Frontal cortex (tissue), 4 donors: ENCODE results near the gene ARIH2. TPM values are rescaled to one million over a fixed set of nuclear protein-coding genes. Genes with fewer than 3 reads are reported as not detected.
A peak's percentile ranks its signal among the peaks of the same experiment; 100 is the strongest.

Source experiments
- DNase-seq, 2 donors: peaks; one replicate each; pipeline ENCODE4 v3.0.0; 2012; ENCODE audit warnings: low spot score in 2 of 2
- FAIRE-seq: peaks from 2 replicates; lab custom pipeline; 2012; peaks lifted over from hg19 to GRCh38; lab: Jason Lieb, UNC
- total RNA-seq: library from RNA; depleted of rRNA; stranded (reverse); fragments of >200 nt; gene quantifications from one replicate; pipeline ENCODE4 v1.2.3, GENCODE V29; 2014
- donor health status: control.
- donor health status: control.
- donor health status: control.

Gene ARIH2
- total RNA-seq, 1 donor from 2014 or later: 59.1 TPM

DNA sequence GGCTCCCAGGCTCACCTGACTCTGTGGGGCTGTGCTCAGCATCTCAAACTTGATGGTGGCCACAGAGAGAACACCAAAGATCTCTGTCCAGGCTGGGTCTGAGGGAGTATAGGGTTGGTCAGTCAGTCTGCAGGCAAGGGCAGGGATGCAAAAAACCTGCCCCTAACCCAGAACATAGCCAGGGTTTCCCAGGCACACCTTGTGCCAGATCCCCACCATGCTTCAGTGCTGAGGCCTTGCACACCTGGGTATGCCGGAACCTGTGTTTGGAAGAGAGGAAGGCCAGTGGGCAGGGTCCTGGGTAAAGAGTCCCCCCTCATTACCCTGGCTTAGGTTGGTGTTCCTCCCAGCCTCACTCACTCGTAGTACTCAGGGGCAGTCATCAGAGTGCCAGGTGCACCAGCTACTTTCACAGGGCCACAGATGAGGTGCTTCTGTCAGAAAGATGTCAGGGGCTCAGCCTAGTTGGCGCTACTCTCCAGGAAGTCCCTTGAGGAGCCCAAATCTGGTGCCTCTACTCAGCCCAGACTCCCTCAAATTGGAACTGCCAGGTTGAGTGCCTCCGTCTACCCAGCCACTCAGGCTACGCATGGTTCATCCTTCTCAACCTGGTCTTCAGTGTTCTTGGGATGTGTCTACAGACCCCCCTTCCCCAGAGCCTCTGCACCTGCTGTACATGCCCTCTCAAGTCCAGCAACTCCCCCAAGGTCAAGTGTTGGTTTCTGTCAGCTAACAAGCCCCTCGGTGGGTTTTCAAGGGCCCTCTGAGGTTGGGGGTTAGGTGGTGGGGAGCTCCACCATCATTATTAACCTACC, 98.0 kb downstream of the ARIH2 start:
- FAIRE-seq (no peak), DNase-seq (no peak)

DNA sequence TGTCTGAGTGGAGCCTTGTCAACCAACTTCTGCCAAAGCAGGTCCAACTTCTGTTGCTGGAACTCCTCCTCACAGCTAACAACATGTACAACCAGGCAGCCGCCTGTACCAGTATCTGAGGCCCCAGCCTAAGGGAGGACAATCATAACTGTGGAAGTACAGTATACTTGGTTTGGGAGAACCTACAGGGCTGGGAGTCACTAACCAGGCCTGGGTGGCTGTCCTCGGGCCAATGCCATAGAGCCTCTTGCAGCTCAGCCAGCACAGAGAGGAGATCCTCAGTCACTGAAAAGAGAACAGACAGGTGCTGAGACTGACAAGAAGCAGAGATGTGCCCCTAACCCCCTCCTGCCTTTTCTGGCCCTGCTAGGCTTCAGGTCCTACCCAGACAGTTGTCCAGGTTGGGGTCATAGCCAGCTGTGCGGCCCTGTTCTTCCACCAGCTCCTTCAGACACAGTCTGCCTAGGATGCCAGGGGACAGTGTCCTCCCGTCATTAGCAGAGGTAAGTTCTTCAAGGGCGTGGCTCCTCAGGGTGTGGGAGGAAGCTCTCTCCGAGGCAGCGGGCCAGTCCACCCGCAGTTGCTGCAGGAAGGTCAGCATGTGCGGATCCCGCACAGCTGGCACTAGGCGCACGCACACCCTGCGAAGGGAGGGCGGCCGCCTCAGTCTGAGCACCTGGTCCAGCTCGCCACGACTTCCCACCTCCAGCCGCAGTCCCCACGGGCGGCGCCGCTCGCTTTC, 98.8 kb downstream of the ARIH2 start:
- DNase-seq (no peak), FAIRE-seq (no peak)

DNA sequence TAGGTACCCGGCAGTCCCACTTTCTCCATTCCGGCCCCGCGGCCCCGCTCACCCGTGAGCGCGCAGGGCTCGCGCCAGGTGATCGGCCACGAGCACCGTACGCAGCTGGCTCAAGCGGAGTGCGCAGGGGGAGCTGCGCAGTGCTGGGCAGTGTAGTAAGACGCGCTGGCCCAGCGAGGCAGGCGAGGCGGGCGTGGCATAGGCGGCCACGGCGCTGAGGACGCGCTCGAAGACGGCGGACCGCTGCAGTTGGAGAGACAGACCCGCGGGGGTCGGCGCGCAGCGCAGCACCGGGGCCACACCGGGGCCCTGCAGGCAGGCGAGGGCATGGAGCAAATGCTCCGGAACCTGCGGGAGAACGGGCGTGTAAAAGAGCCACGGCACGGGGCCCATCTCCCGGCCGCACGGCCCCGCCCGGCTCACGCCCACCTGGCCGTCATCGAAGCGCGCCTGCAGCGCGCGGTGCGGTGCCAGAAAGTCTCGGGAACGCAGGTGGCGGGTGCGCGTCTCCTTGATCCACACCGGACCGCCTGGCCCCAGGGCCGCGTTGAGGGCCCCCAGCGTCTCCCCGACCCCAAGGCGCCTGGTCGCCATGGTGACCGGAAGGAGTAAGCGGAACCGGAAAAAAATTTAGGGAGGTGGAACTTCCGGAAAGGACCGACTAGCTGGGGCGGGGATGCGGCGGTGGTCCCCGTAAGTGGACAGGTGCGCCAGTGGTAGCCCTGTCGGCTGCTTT, 99.5 kb downstream of the ARIH2 start, which contains the start of gene DALRD3:
Gene DALRD3 (minus strand): TSS at position 610 of the 736 bp plus-strand sequence. CDS start 16 bp downstream, at position 594.
- DNase-seq (peak; percentile 84 to 91), FAIRE-seq (no peak)

DNA sequence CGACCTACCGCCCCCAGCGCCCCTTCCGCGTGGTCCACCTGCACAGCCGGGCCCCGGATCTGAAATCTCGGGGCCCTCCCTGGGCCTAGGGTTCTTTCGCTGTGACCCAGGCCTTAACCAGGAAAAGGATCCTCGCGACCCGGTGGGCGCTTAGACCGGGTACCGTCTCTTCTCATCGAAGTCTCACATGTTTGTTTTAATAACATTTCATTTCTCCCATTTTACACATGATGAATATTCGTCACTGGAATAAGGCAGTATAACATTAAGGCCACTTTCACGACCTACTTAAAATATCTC, 100.0 kb downstream of the ARIH2 start:
- DNase-seq (no peak), FAIRE-seq (no peak)

DNA sequence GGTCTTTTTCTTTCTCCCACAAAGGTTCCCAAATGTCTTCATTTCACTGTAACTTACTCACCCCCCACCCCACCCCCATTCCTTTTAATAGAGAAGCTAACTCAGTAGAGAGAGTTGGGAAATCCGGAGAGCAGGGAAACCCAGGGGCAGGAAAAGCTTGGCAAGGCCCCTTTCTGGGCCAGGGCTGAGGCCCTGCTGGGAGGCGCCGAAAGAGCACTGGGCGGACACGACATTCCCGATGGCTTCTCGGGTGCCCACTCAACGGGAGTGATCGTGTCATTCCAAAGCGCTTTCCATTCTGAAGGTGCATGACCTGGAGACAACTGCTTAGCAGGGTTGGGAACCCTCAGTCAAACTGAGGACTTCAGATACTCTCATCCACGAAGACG, 101.3 kb downstream of the ARIH2 start:
- DNase-seq (no peak), FAIRE-seq (no peak)

DNA sequence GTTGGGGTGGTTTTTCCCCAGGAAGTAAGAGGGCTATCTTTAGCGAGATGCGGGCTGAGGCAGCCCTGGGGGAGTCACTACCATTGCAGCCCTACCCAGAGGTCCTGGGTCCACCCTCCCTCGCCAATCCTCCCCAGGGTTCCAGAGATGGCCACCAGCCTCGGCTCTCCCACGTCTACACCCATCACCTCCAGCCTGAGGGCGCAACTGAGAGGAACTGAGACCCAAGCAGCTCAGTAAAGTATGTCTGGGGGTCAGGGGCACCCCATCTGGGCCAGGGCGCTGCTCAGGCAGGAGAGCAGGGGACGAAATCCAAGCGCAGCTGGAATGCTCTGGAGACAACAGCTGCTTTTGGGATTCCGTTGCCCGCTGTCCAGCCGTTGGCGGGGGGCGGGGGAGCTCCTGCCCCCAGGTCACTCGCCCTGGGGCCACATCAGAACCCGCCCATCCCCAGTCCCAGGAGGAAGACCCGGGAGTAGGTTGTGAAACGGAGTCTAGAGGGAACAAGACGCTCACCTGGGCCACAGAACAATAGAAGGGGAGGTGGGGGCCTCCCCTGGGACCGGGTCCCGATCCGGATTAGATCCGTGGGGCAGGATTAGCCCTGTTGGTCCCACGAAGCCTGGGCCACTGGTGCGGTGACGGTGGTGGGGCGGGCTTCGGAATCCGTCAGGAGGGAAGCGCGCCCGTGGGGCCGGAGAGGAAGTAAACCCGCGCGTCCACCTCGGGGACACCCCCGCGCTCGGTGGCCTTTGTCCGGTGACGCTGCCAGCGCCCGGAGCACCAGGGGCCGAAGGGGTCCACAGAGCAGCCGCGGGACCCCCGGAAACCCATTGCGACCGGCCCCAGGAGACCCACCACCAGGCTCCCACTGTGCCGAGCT, 101.9 kb downstream of the ARIH2 start:
- DNase-seq (no peak), FAIRE-seq (no peak)

DNA sequence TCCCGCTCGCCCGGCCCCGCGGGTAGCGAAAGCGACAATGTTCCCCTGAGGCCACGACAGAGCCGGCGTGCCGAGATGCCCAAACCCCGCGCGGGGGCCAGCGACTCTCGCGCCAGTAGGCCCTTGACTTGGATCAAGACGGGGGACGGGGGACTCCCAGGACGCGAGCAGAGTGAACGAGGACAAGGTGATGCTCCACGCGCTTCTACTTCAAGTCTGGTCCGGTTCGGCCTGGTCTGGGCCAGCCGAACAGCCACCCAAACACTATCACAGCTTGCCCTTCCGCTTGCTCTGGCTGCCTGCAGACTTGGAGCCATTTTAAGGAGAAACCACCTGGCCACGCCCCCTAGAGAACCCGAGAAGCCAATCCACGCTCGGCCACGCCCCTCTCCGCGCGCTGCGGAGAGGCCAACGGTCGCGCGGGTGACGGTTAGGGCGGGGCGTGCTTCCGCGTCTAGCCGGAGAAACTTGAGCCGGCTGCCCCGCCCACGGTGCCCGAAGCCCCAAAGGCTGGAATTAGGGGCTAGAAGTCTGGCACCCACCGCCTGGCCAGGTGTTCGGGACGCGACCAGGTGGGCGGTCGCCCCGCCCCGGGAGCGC, 102.7 kb downstream of the ARIH2 start:
- DNase-seq: peak; percentile 96 to 97
- peak; percentile 33 for FAIRE-seq

DNA sequence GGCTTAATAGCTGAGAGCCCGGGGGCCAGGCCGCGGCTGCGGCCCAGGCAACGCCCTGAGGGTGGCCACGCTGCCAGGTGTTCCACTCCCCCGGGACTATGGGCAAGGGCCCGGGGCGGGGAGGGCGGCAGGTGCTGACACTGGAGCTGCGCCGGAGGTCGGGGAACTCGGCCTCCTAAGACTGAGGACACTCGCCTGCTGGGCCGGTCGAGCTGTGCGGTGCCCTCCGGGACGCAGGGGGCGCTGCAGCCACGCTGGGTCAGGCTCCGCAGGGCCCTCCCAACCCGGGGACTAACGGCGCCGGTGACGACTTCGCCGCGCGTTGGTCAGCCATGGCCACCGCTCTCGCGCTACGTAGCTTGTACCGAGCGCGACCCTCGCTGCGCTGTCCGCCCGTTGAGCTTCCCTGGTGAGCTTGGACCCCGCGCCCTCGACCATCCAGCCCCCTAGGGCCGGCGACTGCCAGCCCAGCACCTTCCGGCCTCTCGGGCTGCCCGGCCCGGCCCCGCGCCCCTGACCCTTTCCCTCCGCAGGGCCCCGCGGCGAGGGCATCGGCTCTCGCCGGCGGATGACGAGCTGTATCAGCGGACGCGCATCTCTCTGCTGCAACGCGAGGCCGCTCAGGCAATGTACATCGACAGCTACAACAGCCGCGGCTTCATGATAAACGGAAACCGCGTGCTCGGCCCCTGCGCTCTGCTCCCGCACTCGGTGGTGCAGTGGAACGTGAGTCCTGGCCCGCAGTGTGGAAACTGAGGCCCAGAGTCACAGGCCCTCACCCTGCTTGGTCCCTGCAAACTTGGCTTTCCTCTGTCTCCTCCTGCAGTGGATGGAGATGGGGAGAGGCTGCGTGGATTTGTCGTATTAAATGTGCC, 103.4 kb downstream of the ARIH2 start, which contains the start of gene NDUFAF3:
Gene NDUFAF3 (plus strand): TSS at position 309 of the 875 bp plus-strand sequence. CDS start 24 bp downstream, at position 333.
- FAIRE-seq: no peak
- peak; percentile 88 to 89 for DNase-seq

DNA sequence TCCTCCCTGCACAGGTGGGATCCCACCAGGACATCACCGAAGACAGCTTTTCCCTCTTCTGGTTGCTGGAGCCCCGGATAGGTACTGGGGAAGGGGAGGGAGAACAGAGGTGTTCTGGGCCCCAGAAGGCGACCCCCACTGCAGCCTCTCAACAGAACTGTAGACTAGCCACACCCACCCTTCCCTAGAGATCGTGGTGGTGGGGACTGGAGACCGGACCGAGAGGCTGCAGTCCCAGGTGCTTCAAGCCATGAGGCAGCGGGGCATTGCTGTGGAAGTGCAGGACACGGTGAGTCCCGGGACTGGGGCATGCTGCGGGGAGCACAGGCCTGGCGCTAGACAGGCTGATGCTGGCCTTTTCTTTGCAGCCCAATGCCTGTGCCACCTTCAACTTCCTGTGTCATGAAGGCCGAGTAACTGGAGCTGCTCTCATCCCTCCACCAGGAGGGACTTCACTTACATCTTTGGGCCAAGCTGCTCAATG, 104.1 kb downstream of the ARIH2 start:
- FAIRE-seq: no peak
- no peak for DNase-seq

DNA sequence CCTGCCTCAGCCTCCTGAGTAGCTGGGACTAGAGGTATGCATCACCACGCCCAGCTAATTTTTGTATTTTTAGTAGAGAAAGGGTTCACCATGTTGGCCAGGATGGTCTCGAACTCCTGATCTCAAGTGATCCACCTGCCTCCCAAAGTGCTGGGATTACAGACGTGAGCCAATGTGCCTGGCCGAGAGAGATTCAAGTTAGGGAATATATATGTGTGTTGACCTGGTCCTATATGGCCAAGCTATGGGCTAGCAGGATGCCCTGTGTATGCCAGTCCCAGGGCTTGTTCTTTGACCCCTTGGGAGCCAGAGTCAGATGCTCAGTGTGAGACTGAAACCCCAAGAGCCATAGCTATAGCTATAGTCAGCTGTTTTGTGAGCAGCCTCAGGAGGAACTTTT, 105.1 kb downstream of the ARIH2 start:
- FAIRE-seq (no peak), DNase-seq (no peak)

DNA sequence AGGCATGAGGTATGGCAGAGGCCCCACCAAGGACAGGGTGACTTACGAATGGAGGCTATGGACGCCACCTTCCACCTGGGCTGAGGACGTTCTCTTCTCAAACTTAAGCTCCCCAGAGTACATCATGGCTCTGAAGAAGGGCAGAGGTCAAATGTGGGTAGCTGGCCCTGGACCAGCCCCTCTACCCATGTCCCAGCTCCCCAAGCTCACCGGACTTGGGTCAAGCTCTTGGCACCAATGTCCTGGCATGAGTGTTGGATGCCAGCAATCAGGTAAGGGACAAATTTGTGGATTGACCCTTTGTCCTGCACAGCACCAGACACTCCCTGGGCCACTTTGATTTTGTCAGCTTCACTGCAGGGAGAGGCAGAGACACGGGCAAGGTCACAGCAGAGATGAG, 105.8 kb downstream of the ARIH2 start:
- DNase-seq: no peak
- FAIRE-seq: no peak

DNA sequence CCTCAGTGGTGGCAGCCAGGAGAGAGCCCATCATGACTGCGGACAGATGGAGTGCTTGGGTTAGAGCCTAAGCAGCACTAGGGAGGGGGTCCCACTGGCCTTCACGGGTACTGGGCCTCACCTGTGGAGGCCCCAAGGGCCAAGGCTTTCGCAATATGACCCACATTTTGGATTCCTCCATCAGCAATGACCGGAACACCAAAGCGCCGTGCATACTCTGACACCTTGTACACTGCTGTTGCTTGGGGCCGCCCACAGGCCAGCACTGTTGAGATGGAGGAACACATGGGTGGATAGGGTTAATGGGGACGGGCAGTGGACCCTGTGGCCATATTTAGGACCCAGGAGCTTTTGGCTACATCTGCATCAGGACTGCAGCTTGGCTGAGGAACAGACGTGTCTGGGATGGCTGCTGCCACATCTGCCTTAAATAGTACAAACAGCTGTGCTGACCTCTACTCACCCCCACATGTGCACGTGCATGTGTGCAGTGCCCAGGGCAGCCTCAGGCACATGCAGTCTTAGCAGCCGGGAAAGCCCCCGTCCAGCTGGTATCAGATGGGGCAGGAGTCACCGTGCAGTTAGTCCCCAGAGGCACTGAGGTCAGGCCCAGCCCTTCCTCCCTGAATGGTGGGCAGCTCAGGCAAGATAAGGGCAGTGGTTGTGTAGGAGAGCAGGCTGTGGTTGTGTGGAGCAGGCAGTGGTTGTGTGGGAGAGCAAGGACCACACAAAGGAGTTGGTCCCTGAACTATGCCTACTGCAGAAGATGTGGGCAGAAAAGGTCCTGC, 106.6 kb downstream of the ARIH2 start:
- no peak for FAIRE-seq

DNA sequence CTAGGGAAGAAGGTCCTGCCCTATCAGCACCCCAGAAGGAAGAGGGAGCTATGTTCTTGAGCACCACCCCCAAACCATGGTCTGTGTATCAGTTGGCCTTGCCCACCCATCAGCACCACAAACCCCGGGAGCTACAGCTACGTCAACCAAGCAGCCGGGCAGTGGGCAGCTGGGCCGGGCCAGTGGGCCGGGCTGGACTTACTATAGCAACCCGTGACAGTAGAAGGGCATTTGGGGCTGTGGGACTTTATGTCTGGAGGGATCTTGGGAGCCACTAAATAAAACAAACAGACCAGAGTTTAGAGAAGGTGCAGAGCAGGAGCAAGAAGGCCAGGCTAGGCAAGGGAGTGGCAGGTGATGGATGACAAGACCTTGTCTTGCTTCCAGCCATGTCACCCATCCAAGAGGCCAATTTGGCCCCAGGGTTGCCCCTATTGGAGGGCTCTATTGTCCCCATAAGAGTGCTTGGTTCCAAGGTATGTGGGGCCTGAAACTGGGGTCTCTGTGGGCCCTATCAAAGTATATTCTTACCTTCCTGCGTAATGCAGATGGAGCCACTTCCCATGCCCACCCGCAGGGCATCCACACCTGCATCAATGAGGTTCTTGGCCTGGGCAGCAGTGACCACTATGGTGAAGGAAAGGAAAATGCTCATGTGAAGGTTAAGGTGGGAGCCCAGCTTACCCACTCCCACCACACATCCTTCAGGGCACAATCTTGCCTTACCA, 107.3 kb downstream of the ARIH2 start:
- FAIRE-seq (no peak), DNase-seq (no peak)

More for the DNA sequence above, 106.6 kb downstream of the ARIH2 start:
- DNase-seq: peak in 1 of 2 donors; percentile 8

DNA sequence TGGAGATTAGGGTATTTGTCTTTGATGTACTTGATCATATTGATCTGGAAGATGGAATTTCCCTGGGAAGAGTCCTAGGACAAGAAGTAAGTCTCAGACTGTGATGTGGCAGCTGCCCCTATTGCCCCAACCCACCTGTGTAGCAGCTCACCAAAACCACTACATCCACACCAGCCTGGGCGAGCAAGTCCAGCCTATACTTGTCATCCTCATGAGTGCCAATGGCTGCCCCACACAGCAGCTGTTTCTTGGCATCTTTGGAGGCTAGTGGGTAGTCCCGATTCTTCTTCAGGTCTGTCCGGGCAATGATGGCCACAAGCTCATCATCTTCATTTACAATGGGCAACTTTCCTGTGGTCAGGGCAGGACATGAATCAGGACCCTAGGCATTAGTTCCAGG, 107.9 kb downstream of the ARIH2 start:
- DNase-seq: no peak
- FAIRE-seq: no peak

DNA sequence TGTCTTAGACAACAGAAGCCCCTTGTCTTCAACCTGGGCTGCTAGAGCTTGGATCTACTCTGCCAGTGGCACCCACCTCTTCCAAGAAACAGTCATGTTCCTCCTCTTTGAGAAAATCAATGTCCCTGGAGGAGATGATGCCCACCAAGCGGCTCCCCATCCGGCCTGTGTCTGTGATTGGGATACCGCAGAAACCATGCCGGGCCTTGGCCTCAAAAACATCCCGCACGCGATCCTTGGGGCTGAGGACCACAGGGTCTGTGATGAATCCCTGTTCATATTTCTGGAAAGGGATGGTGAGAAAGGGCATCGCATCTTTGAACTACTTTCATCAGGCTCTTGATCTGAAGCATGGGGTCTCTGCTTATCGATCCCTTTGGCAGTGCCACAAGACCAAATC, 109.0 kb downstream of the ARIH2 start:
- FAIRE-seq (no peak), DNase-seq (no peak)

DNA sequence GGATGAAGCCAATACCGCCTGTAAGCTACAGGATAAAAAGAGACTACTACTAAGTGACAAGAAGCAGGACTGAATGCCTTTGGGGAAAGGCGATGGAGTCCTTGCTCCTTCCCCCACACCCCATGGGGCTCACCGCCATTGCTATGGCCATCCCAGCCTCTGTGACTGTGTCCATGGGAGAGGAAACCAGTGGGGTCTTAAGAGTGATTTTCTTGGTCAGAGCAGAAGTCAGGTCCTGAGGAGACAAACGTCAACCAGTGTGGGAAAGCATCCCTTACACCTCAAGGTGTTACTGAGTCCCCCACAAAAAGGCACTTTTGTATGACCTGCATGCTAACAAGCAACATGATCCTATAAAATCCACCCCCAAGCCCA, 109.6 kb downstream of the ARIH2 start:
- DNase-seq: no peak
- FAIRE-seq: no peak
